GM12873 (cell line): Measurements from ENCODE around the gene LRGUK.

Source experiments
- CTCF ChIP-seq: IDR thresholded peaks from 2 replicates; pipeline ENCODE4 v1.5.1; 2012; ENCODE audit warnings: low read depth, mild to moderate bottlenecking, moderate library complexity, low read length, control low read depth; ENCODE audit not compliant: insufficient read depth; ENCODE audit errors: missing control alignments

LRGUK gene

DNA sequence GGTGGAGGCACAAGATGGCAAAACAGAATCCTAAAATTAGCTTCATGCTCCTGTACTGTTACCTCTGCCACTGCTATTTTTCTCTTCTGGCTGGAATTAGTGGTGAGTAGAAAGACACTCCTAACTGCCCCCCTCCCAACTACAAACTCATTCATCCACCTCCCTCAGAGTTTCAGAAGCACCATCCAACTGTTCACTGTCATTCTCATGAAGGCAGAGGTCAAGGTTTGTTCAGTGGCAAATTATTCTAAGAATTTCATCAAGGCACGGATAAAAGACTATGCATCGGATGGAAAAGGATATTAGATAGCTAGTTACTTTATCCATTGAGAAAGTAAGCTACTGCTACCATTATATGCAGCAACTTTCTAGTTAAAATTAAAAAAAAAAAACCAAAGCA lies 59.7 kb downstream of the LRGUK start:
- no peak for TF ChIP-seq CTCF

- TF ChIP-seq CTCF, result no peak
Measured at GRCh38 chr7:134187893-134188292, 60.8 kb downstream of the LRGUK start.

DNA sequence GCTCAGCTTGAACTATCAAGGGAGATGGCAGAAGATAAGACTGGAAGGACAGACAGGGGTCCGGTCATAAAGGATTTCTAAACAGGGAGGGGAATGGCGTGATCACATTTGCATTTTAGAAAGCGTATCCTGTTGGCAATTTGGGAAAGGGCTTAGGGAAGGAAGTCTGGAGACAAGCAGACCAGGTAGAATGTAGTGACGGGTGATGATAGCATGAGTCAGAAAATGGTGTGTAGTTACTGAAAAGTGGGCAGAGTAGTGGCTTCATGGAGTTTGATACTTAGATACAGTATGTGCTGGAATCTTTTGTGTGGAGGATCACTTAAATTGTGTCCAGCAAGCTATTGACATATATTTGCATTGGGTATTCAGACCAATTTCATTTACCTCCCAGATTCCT lies 61.2 kb downstream of the LRGUK start:
- TF ChIP-seq CTCF, result no peak

GRCh38 chr7:134189559-134189958 lies 62.4 kb downstream of the LRGUK start:
- TF ChIP-seq CTCF, result no peak

DNA sequence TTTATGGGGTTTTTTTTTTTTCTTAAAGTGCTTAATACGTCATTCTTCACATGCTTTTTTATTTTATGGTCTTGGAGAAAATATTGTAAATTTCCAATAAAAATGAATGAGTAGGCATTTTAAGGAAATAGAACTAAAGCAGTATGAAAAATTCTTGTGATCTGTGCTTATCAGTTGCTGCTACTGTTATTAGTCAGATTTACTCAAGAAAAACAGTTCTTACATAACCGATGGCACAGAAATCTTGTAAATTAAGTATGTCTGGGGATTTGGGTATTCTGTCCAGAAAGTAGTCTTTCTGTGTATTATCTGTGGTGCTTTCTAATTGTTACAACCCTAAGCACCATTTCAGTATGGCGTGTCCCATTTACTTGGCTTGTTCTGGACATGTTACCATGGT lies 64.7 kb downstream of the LRGUK start:
- no peak for TF ChIP-seq CTCF

DNA sequence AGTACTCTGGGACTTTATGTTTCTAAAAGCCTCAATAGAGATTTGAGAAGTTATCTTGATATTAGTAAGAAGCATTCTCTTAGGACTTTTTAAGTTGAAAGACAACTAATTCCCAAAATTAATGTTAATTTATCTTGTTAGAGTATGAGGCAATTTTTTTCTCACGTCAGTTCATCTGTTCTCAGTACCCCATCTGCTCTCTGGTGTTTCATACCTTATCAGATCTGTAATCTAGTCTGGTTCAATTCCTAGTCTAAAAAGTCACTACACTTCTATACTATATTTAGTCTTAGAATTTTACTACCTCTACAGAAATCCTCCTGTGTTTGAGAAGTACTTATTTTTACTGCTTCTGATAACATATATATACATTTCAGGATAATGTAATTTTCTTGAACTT lies 66.1 kb downstream of the LRGUK start:
- no peak for TF ChIP-seq CTCF

- no peak for TF ChIP-seq CTCF
Measured at GRCh38 chr7:134195252-134195651, 68.1 kb downstream of the LRGUK start.

GRCh38 chr7:134196439-134196838 lies 69.3 kb downstream of the LRGUK start:
- TF ChIP-seq CTCF, result no peak
